K562 (cell line): ENCODE measurements around the gene ERF. TPM values are rescaled to one million over a fixed set of nuclear protein-coding genes. Genes with fewer than 3 reads are reported as not detected.
A peak's percentile ranks its signal among the peaks of the same experiment; 100 is the strongest.

Source experiments
- ASH1L ChIP-seq: fragments of 450-650 bp; IDR thresholded peaks from 2 replicates; pipeline ENCODE4 v1.6.1; 2018; ENCODE audit warnings: borderline replicate concordance, mild to moderate bottlenecking, low read depth; ENCODE audit not compliant: partially characterized antibody
- CC2D1A ChIP-seq: fragments of 450-650 bp; IDR thresholded peaks from 2 replicates; pipeline ENCODE4 v1.6.1; 2017; ENCODE audit warnings: mild to moderate bottlenecking
- HLTF ChIP-seq: fragments of 450-650 bp; IDR thresholded peaks from 2 replicates; pipeline ENCODE4 v1.6.1; 2016
- JUND ChIP-seq, 2 experiments: IDR thresholded peaks; 2 replicates in 1 of 2; 3 replicates in 1 of 2; pipeline ENCODE4 v1.6.1; 2011; ENCODE audit warnings: borderline replicate concordance in 2 of 2, low read depth in 2 of 2, low read length in 2 of 2, improper control_type of control experiment in 1 of 2, missing biosample characterization in 1 of 2, missing genetic modification characterization in 1 of 2, missing genetic modification reagents in 1 of 2
- POLR2G ChIP-seq: fragments of 200-400 bp; formaldehyde crosslinking; IDR thresholded peaks from 2 replicates; pipeline ENCODE4 v1.6.1; 2017; ENCODE audit warnings: low read depth, mild to moderate bottlenecking, antibody characterized with exemption, low read length, moderate library complexity
- TAF1 ChIP-seq: IDR thresholded peaks from 2 replicates; pipeline ENCODE4 v1.6.1; 2011; ENCODE audit warnings: mild to moderate bottlenecking, low read length, moderate library complexity; ENCODE audit not compliant: insufficient read depth, control insufficient read depth, severe bottlenecking; ENCODE audit errors: extremely low read depth
- ZNF311 ChIP-seq: fragments of 250-450 bp; sonication (Bioruptor Pico); IDR thresholded peaks from 2 replicates; pipeline ENCODE4 v1.4.0; 2020; ENCODE audit warnings: mild to moderate bottlenecking, moderate library complexity
- ZNF639 ChIP-seq, 2 experiments: fragments of 200-800 bp in 1 of 2; sonication (Bioruptor generic) in 1 of 2; sonication (generic) in 1 of 2; formaldehyde crosslinking in 1 of 2; IDR thresholded peaks in 1 of 2; conservative IDR thresholded peaks in 1 of 2; 2 replicates each; pipeline versions ENCODE4 v1.5.0 to v1.6.1; 2016 to 2020; ENCODE audit warnings: missing compliant biosample characterization in 1 of 2, missing genetic modification characterization in 1 of 2, missing genetic modification reagents in 1 of 2
- polyA plus RNA-seq, 8 experiments: library from polyadenylated mRNA; depleted of rRNA in 4 of 8; stranded (reverse) in 5 of 8; unstranded in 3 of 8; fragments of >200 nt; fragmentation: Nextera tagmentation in 2 of 8; fragmentation: Illumina TruSeq in 1 of 8; extraction: Ambion mirVana in 2 of 8; extraction: Trizol in 1 of 8; gene quantifications; 2 replicates each; pipeline versions ENCODE4 v1.2.1 to v1.2.3, GENCODE V29; 2011 to 2014; ENCODE audit warnings: inconsistent platforms in 1 of 8, missing spikeins in 1 of 8
- total RNA-seq, 7 experiments: library from RNA; depleted of rRNA in 6 of 7; stranded (reverse); fragments of >200 nt in 6 of 7; fragmentation: Illumina TruSeq in 2 of 7; extraction: Trizol in 2 of 7; gene quantifications; 2 replicates each; pipeline versions ENCODE4 v1.2.1 to v1.2.3, GENCODE V29; 2011 to 2021; ENCODE audit warnings: low replicate concordance in 1 of 7
- TF ChIP-seq, protein P1 (sequence below), 2 experiments: fragments of 450-650 bp in 1 of 2; sonication (generic) in 1 of 2; formaldehyde crosslinking in 1 of 2; IDR thresholded peaks; 2 replicates each; pipeline versions ENCODE4 v1.7.1 to v1.9.0; 2016 to 2022; ENCODE audit warnings: inconsistent platforms in 1 of 2, mild to moderate bottlenecking in 1 of 2, missing genetic modification reagents in 1 of 2
- TF ChIP-seq, protein P2 (sequence below): fragments of 250-450 bp; sonication (Bioruptor Pico); IDR thresholded peaks from 2 replicates; pipeline ENCODE4 v1.8.0; 2022; ENCODE audit warnings: moderate library complexity, mild to moderate bottlenecking, inconsistent platforms
- TF ChIP-seq, protein P3 (sequence below): sonication (generic); formaldehyde crosslinking; IDR thresholded peaks from 2 replicates; pipeline ENCODE4 v1.8.0; 2022; ENCODE audit warnings: mild to moderate bottlenecking, missing genetic modification reagents

The ERF gene
- total and polyA plus RNA-seq, 9 of the 15 experiments (the other 6 are each of a cell fraction or from before 2014, with no cell fraction given) = 0.03 to 75.4 (median 27.0) TPM

DNA sequence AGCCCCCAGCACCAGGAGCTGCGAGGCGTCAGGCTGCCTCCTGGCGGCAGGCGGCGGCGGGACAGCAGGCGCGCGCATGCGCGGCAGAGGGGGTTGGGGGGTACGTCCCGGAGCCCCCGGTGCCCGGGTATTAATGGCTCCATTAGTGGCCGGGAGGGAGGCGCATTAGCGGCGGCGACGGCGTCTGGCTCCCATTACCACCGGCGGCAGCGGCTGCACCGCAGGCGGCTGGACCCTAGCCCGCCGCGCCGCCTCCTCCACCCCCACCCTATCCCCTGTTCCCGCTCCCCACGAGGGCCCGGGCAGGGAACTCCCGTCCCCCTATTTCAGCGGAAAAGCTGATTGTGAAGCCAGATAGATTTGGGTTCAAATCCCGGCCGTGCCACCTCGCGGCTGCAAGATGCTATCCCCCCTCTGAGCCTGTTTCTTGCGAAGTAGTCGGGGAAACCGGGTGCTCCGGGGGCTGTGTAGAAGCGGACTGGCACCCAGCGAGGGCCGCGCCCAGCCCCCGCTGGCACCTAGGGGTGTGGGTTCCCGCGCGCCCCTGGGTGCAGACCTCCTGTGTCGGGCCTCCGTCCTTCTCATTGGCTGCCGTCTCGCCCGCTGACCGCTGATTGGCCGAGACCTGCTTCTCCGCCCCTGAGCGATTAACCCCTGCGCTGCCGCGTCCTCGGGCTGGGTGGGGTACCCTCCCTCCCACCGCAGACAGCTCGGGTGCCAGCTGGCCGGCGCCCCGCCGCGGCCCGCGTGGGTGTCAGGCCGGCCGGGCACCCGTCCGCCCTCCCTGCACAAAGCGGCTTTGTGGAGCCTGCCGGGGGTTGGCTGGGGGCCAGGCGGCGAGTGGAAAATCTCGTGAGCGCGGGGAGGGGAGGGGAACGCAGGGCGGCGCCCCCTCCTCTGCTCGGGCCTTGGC is 25.2 kb upstream of the ERF start (continued):
- TF ChIP-seq, protein P1, sequence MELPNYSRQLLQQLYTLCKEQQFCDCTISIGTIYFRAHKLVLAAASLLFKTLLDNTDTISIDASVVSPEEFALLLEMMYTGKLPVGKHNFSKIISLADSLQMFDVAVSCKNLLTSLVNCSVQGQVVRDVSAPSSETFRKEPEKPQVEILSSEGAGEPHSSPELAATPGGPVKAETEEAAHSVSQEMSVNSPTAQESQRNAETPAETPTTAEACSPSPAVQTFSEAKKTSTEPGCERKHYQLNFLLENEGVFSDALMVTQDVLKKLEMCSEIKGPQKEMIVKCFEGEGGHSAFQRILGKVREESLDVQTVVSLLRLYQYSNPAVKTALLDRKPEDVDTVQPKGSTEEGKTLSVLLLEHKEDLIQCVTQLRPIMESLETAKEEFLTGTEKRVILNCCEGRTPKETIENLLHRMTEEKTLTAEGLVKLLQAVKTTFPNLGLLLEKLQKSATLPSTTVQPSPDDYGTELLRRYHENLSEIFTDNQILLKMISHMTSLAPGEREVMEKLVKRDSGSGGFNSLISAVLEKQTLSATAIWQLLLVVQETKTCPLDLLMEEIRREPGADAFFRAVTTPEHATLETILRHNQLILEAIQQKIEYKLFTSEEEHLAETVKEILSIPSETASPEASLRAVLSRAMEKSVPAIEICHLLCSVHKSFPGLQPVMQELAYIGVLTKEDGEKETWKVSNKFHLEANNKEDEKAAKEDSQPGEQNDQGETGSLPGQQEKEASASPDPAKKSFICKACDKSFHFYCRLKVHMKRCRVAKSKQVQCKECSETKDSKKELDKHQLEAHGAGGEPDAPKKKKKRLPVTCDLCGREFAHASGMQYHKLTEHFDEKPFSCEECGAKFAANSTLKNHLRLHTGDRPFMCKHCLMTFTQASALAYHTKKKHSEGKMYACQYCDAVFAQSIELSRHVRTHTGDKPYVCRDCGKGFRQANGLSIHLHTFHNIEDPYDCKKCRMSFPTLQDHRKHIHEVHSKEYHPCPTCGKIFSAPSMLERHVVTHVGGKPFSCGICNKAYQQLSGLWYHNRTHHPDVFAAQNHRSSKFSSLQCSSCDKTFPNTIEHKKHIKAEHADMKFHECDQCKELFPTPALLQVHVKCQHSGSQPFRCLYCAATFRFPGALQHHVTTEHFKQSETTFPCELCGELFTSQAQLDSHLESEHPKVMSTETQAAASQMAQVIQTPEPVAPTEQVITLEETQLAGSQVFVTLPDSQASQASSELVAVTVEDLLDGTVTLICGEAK (IDR thresholded peaks at IDR 0.05) = peak; percentile 28; the same call in 1 of the 2 replicates
- TF ChIP-seq, protein P1 (CRISPR knock-in tag; IDR thresholded peaks at IDR 0.05) = no peak
- peak; percentile 88 for TF ChIP-seq POLR2G
- no peak for TF ChIP-seq CC2D1A
- 0 out of 2 replicates have a peak, but pooled peaks have one; percentile 5 for TF ChIP-seq JUND (IDR thresholded peaks at IDR 0.05; ENCODE audit: borderline replicate concordance, low read depth, low read length)
- TF ChIP-seq JUND (tag; IDR thresholded peaks at IDR 0.05; ENCODE audit: borderline replicate concordance, low read depth, low read length) = no peak
- TF ChIP-seq ASH1L = peak; percentile 79
- no peak for TF ChIP-seq HLTF
- TF ChIP-seq ZNF311 (CRISPR knock-in tag) = no peak
- TF ChIP-seq ZNF639 (CRISPR knock-in tag; conservative IDR thresholded peaks at IDR 0.05 in 1 of 2, IDR thresholded peaks at IDR 0.05 in 1 of 2) = peak in 1 of 2 experiments; percentile 59; a peak in 2 of 4 replicates
- peak; percentile 37 for TF ChIP-seq TAF1
- TF ChIP-seq, protein P2, sequence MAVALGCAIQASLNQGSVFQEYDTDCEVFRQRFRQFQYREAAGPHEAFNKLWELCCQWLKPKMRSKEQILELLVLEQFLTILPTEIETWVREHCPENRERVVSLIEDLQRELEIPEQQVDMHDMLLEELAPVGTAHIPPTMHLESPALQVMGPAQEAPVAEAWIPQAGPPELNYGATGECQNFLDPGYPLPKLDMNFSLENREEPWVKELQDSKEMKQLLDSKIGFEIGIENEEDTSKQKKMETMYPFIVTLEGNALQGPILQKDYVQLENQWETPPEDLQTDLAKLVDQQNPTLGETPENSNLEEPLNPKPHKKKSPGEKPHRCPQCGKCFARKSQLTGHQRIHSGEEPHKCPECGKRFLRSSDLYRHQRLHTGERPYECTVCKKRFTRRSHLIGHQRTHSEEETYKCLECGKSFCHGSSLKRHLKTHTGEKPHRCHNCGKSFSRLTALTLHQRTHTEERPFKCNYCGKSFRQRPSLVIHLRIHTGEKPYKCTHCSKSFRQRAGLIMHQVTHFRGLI (CRISPR knock-in tag) = no peak
- TF ChIP-seq, protein P3, sequence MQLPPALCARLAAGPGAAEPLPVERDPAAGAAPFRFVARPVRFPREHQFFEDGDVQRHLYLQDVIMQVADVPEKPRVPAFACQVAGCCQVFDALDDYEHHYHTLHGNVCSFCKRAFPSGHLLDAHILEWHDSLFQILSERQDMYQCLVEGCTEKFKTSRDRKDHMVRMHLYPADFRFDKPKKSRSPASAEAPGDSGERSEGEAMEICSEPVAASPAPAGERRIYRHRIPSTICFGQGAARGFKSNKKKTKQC (CRISPR knock-in tag) = peak; percentile 37; the same call in 1 of the 2 replicates
